Subcutaneous abdominal adipose tissue (tissue), 5 donors: Measurements from ENCODE around the gene RAN.
"Not testable (repeated sequence)": the region's sequence is repeated elsewhere in the genome, so short reads cannot be mapped to it uniquely, and the experiment has no call there.

Source experiments
- H3K27ac ChIP-seq: one replicate; pipeline ENCODE4 v1.7.0; 2013; ENCODE audit warnings: low read depth, mild to moderate bottlenecking, inconsistent platforms, low read length, moderate library complexity
- H3K27me3 ChIP-seq, 5 donors: one replicate each; pipeline ENCODE4 v1.7.0; 2013; ENCODE audit warnings: low read length in 5 of 5, inconsistent platforms in 1 of 5; ENCODE audit not compliant: control insufficient read depth in 5 of 5, insufficient read depth in 4 of 5
- H3K36me3 ChIP-seq, 5 donors: one replicate each; pipeline ENCODE4 v1.7.0; 2013; ENCODE audit warnings: low read length in 5 of 5; ENCODE audit not compliant: control insufficient read depth in 5 of 5, insufficient read depth in 5 of 5
- H3K4me1 ChIP-seq, 5 donors: one replicate each; pipeline ENCODE4 v1.7.0; 2013; ENCODE audit warnings: low read length in 5 of 5, mild to moderate bottlenecking in 3 of 5, moderate library complexity in 1 of 5; ENCODE audit not compliant: control insufficient read depth in 5 of 5, insufficient read depth in 5 of 5
- H3K4me3 ChIP-seq, 5 donors: one replicate each; pipeline ENCODE4 v1.7.0; 2013; ENCODE audit warnings: low read length in 5 of 5, low read depth in 1 of 5
- H3K9ac ChIP-seq, 5 donors: one replicate each; pipeline ENCODE4 v1.7.0; 2013; ENCODE audit warnings: low read length in 5 of 5, mild to moderate bottlenecking in 4 of 5, moderate library complexity in 3 of 5
- H3K9me3 ChIP-seq, 5 donors: one replicate each; pipeline ENCODE4 v1.7.0; 2013; ENCODE audit warnings: low read length in 5 of 5; ENCODE audit not compliant: control insufficient read depth in 5 of 5
- donor health status: healthy.
- donor health status: healthy.
- donor health status: healthy.
- donor health status: healthy.
- donor health status: healthy.

Gene RAN

DNA sequence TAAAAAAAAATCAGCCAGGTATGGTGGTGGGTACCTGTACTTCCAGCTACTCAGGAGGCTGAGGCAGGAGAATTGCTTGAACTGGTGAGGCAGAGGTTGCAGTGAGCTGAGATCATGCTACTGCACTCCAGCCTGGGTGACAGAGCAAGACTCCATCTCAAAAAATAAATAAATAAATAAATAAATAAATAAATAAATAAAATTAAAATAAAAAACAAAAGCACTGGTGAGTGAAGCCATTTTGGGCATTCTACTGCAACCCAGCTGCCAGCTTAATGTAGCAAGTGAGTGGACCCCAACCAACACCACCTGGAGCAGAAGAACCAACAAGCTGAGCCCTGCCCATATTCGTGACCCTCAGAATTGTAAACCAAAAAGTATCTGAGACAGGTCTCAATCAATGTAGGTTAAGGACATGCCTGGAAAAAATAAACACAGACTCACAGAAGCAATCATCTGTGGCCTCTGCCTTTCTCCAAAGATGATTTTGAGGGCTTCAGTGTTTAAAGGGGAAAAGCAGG, 23.0 kb upstream of the RAN start:
- H3K4me1 ChIP-seq, H3K36me3 ChIP-seq, H3K27ac ChIP-seq, H3K9ac ChIP-seq, H3K27me3 ChIP-seq, H3K4me3 ChIP-seq, H3K9me3 ChIP-seq: not testable (repeated sequence)

DNA sequence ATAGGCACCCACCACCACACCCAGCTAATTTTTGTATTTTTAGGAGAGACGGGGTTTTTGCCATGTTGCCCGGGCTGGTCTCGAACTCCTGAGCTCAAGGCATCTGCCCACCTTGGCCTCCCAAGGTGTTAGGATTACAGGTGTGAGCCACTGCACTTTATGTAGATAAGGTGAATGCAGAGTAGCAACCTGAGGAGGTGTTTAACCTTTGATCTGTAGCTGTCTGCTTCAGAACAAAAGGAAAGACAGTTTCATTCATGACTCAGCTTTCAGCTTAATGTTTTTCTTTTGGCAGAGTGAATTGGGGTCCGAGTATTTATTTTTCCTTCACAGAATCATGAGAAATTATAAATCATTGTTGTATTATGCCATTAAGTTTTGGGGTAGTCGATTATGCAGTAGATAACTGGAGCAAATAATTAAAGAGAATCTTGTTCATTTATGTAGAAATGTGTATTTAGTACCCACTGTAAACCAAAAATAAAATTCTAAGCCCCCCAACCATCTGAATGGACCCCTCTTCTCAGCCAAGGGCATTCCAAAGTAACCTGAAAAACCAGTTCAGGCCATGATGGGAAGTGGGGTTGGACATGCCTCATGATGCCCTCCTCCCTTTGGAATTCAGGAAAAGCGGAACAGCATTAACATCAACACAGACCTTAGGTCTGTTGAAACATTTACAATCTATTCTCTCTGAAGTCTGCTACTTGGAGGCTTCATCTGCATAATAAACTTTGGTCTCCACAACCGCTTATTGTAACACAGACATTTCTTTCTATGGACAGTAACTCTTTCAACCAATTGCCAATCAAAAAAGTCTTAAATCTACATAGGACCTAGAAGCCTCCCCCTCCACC, 22.1 kb upstream of the RAN start:
- no peaks in the 10 kb centered on the region for H3K27me3 ChIP-seq

DNA sequence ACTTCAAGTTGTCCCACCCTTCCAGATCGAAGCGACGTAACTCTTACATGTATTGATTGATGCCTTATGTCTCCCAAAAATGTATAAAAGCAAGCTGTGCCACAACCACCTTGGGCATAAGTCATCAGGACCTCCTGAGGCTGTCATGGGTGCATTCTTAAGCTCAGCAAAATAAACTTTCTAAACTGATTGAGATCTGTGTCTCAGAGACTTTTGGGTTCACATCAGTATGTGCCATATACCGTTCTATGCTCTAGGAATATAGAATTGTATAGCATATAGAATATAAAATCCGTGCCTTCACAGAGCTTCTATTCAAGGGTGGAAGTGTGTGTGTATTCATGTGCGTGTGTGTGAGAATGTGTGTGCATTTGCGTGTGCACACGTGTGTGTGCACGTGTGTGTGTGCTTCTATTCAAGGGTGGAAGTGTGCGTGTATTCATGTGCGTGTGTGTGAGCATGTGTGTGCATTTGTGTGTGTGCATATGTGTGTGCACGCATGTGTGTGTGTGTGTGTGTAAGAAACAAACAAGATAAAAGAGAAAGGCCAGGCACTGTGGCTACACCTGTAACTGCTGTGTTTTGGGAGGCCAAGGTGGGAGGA, 21.3 kb upstream of the RAN start:
- Histone ChIP-seq H3K27ac (no peak overlapping the region), H3K4me1 (no peaks in the 10 kb centered on the region), H3K9me3 (peaks cover 0 to 3% (median 0%) of the 10 kb centered on the region in 5 donors), H3K9ac (no peak overlapping the region), H3K27me3 (no peaks in the 10 kb centered on the region), H3K4me3 (no peak overlapping the region), H3K36me3 (no peaks in the 10 kb centered on the region)

More for the DNA sequence above, 22.1 kb upstream of the RAN start:
- no peaks in the 10 kb centered on the region for H3K36me3 ChIP-seq
- H3K9me3 ChIP-seq, result peaks cover 0 to 3% (median 0%) of the 10 kb centered on the region in 5 donors
- H3K27ac ChIP-seq, result no peak overlapping the region
- no peaks in the 10 kb centered on the region for H3K4me1 ChIP-seq
- H3K4me3 ChIP-seq, result no peak overlapping the region
- no peak overlapping the region for H3K9ac ChIP-seq

DNA sequence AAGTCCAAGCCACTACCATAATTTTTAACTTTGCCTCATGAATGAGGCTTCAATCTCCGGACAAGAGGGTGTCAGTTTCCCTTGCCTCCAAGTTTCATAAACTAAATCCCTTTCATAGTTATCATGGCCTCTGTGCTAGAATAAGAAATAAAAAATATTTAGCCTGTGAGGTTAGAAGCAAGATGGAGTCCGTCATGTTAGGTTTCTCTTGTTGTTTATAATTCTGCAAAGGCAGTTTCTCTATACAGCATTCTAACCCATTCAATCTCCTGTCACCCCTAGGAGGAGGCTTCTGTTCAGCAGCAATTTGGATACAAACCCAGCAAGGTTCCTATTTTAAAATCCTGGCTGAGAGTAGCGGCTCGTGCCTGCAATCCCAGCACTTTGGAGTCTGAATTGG, 15.8 kb upstream of the RAN start:
- no peak overlapping the region for H3K27ac ChIP-seq
- H3K9ac ChIP-seq, result no peak overlapping the region
- no peaks in the 10 kb centered on the region for H3K4me1 ChIP-seq
- H3K9me3 ChIP-seq, result peaks cover 0 to 4% (median 0%) of the 10 kb centered on the region in 5 donors
- no peaks in the 10 kb centered on the region for H3K36me3 ChIP-seq
- no peak overlapping the region for H3K4me3 ChIP-seq
- peaks cover 0 to 3% (median 0%) of the 10 kb centered on the region in 5 donors for H3K27me3 ChIP-seq

DNA sequence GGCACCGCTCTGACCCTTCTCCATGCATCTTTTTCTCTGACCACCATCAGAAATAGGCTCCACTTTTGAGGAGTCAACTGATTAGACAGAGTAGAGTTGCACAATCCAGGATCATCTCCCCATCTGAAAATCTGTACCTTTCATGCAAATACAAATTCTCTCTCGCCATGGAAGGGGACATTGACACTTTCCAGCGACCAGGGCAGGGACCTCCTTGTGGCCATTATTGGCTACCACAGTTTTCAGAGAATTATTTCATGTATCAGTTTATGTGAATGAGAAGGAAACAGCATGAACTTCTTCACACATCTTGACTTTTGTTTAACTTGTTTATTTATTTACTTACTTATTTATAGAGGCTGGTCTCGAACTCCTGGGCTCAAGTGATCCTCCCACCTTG, 13.8 kb upstream of the RAN start:
- Histone ChIP-seq H3K27ac (no peak overlapping the region), H3K9ac (no peak overlapping the region), H3K4me1 (no peaks in the 10 kb centered on the region), H3K4me3 (no peak overlapping the region), H3K9me3 (peaks cover 0 to 4% (median 0%) of the 10 kb centered on the region in 5 donors), H3K27me3 (peaks cover 0 to 3% (median 0%) of the 10 kb centered on the region in 5 donors), H3K36me3 (no peaks in the 10 kb centered on the region)

DNA sequence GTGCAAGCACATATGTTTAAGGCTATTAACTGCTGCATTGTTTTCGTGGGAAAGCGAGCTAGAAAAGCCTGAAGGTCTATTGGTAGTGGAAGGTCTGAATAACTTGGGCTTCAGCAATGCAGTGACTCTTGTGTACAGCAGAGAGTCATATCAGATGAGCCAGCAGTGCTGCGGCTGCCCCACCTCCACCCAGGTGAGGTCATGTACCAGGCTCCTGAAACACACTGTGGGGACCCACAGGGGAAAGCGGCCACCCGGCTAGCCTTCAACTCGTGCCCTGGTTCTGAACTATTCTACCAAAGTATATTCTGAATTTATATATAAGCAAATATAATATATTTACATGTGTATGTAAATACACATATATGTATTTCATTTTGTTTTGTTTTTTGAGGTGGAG, 12.7 kb upstream of the RAN start:
- no peak overlapping the region for H3K4me3 ChIP-seq
- peaks cover 0 to 3% (median 0%) of the 10 kb centered on the region in 5 donors for H3K27me3 ChIP-seq
- H3K9ac ChIP-seq, result no peak overlapping the region
- no peaks in the 10 kb centered on the region for H3K36me3 ChIP-seq
- H3K9me3 ChIP-seq, result peaks cover 0 to 4% (median 0%) of the 10 kb centered on the region in 5 donors
- no peak overlapping the region for H3K27ac ChIP-seq
- H3K4me1 ChIP-seq, result no peaks in the 10 kb centered on the region

DNA sequence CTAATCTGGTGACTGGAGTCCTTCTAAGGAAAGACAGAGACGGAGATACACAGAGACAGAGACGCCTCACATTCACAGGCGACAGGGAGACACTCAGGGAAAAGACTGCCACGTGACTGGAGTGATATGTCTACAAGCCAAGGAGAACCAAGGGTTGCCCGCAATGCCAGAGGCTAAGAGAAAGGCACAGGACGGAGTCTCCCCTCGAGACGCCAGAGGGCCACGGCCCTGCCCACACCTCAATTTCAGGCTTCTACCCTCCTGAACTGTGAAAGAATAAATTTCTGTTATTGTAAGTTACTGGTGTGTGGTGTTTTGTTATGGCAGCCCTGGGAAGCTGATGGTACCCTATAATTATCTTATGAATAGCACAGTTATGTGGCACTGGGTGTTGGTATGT, 11.6 kb upstream of the RAN start:
- Histone ChIP-seq H3K4me3 (no peak overlapping the region), H3K27me3 (peaks cover 0 to 3% (median 0%) of the 10 kb centered on the region in 5 donors), H3K27ac (no peak overlapping the region), H3K9me3 (peaks cover 0 to 4% (median 0%) of the 10 kb centered on the region in 5 donors), H3K4me1 (no peaks in the 10 kb centered on the region), H3K9ac (no peak overlapping the region), H3K36me3 (no peaks in the 10 kb centered on the region)

DNA sequence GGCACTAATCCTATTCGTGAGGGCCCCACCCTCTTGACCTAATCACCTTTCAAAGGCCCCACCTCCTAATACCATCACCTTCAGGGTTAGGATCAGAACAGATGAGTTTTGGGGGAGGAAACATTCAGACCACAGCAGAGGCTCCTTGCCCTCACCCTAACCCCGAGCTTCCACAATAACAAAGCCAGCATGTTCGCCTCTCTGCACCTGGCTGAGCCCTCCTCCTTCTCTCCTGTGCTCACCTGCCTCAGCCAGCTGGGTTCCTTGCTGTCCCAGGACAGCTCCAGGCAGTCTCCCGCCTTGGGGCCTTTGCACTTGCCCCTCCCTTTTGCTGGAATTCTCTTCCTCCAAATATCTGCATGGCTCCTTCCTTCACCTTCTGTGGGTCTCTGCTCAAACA, 9.7 kb upstream of the RAN start:
- H3K27ac ChIP-seq, result no peak overlapping the region
- H3K4me3 ChIP-seq, result no peak overlapping the region
- H3K9ac ChIP-seq, result no peak overlapping the region
- peaks cover 0 to under 1% (median 0%) of the 10 kb centered on the region in 5 donors for H3K9me3 ChIP-seq
- peaks cover 0 to under 1% (median 0%) of the 10 kb centered on the region in 5 donors for H3K27me3 ChIP-seq
- no peaks in the 10 kb centered on the region for H3K36me3 ChIP-seq
- no peaks in the 10 kb centered on the region for H3K4me1 ChIP-seq

DNA sequence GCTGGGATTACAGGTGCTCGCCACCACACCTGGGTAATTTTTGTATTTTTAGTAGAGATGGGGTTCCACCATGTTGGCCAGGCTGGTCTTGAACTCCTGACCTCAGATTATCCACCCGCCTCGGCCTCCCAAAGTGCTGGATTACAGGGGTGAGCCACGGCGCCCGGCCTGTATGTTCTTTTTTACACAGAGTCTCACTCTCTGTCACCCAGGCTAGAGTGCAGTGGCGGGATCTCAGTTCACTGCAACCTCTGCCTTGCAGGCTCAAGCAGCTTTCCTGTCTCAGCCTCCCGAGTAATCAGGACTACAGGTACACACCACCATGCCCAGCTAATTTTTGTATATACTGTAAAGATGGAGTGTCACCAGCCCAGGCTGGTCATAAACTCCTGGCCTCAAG, 9.1 kb upstream of the RAN start:
- H3K4me1 ChIP-seq, H3K27ac ChIP-seq, H3K36me3 ChIP-seq, H3K9ac ChIP-seq, H3K27me3 ChIP-seq, H3K4me3 ChIP-seq, H3K9me3 ChIP-seq: not testable (repeated sequence)

DNA sequence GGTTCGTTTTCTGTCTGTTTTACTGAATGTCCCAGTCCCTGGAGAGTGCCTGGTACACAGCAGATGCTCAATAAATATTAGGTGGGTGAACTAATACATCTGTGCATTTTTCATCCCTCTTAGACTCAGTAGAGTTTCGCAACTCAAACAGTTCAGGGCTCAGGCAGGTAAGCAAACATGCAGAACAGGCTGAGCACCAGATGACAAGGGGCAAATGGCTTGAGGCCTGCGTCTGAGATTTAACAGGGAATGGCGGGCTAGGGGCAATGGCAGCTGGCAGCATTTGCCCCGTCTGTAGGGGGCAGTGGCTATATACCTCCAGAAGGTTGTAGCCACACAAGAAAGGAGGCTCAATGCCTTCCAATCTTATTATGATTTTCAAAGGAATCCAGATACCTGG, 8.6 kb upstream of the RAN start:
- Histone ChIP-seq H3K9me3 (no peaks in the 10 kb centered on the region), H3K4me1 (no peaks in the 10 kb centered on the region), H3K27me3 (no peaks in the 10 kb centered on the region), H3K36me3 (no peaks in the 10 kb centered on the region), H3K4me3 (no peak overlapping the region), H3K9ac (no peak overlapping the region), H3K27ac (no peak overlapping the region)
